H9 (cell line): ENCODE results near the gene FLNA. TPM values are rescaled to one million over a fixed set of nuclear protein-coding genes. Genes with fewer than 3 reads are reported as not detected.

Source experiments
- DNase-seq: peaks from one replicate; pipeline ENCODE4 v3.0.0-alpha.2; 2017
- H2AFZ ChIP-seq: one replicate; pipeline ENCODE4 v1.6.1; 2013; ENCODE audit warnings: mild to moderate bottlenecking, low read length, control low read depth, moderate library complexity
- H2AK5ac ChIP-seq: 2 replicates; pipeline ENCODE4 v1.6.1; 2013; ENCODE audit warnings: low read length, control low read depth, mixed read lengths; ENCODE audit not compliant: insufficient read length
- H2BK120ac ChIP-seq: one replicate; pipeline ENCODE4 v1.6.1; 2013; ENCODE audit warnings: low read depth, mild to moderate bottlenecking, low read length, control low read depth, inconsistent platforms; ENCODE audit not compliant: poor library complexity, severe bottlenecking
- H2BK12ac ChIP-seq: 2 replicates; pipeline ENCODE4 v1.6.1; 2013; ENCODE audit warnings: low read length, control low read depth, mixed read lengths, low read depth; ENCODE audit not compliant: insufficient read length
- H2BK15ac ChIP-seq: 2 replicates; pipeline ENCODE4 v1.6.1; 2013; ENCODE audit warnings: low read depth, low read length, control low read depth
- H2BK20ac ChIP-seq: one replicate; pipeline ENCODE4 v1.6.1; 2013; ENCODE audit warnings: low read depth, mild to moderate bottlenecking, low read length, control low read depth, inconsistent platforms; ENCODE audit not compliant: poor library complexity, severe bottlenecking
- H2BK5ac ChIP-seq: 2 replicates; pipeline ENCODE4 v1.6.1; 2013; ENCODE audit warnings: low read length, control low read depth, mixed read lengths; ENCODE audit not compliant: insufficient read length
- H3K14ac ChIP-seq: 2 replicates; pipeline ENCODE4 v1.6.1; 2013; ENCODE audit warnings: low read length, control low read depth; ENCODE audit not compliant: insufficient read depth
- H3K18ac ChIP-seq: 2 replicates; pipeline ENCODE4 v1.6.1; 2013; ENCODE audit warnings: low read depth, mild to moderate bottlenecking, mixed read lengths, low read length, control low read depth; ENCODE audit not compliant: insufficient read length
- H3K23ac ChIP-seq: 2 replicates; pipeline ENCODE4 v1.6.1; 2013; ENCODE audit warnings: low read length, control low read depth, mixed read lengths, low read depth; ENCODE audit not compliant: insufficient read length
- H3K23me2 ChIP-seq: 2 replicates; pipeline ENCODE4 v1.6.1; 2013; ENCODE audit warnings: low read depth, mild to moderate bottlenecking, mixed read lengths, low read length, control low read depth; ENCODE audit not compliant: insufficient read length, poor library complexity, severe bottlenecking
- H3K27ac ChIP-seq: 2 replicates; pipeline ENCODE4 v1.5.1; 2013; ENCODE audit warnings: low read length, control low read depth, mixed read lengths, low read depth; ENCODE audit not compliant: insufficient read length
- H3K27me3 ChIP-seq: 2 replicates; pipeline ENCODE4 v1.6.1; 2013; ENCODE audit warnings: low read length, control low read depth, inconsistent platforms; ENCODE audit not compliant: insufficient read depth
- H3K4ac ChIP-seq: 2 replicates; pipeline ENCODE4 v1.6.1; 2013; ENCODE audit warnings: low read depth, mild to moderate bottlenecking, control low read depth, inconsistent platforms, low read length, moderate library complexity
- H3K4me1 ChIP-seq: 2 replicates; pipeline ENCODE4 v1.6.1; 2013; ENCODE audit warnings: low read length, control low read depth, inconsistent platforms; ENCODE audit not compliant: insufficient read depth
- H3K4me2 ChIP-seq: 2 replicates; pipeline ENCODE4 v1.6.1; 2013; ENCODE audit warnings: low read length, control low read depth, mixed read lengths; ENCODE audit not compliant: insufficient read length, insufficient read depth
- H3K56ac ChIP-seq: 2 replicates; pipeline ENCODE4 v1.6.1; 2013; ENCODE audit warnings: low read depth, mild to moderate bottlenecking, mixed read lengths, low read length, control low read depth; ENCODE audit not compliant: insufficient read length
- H3K79me1 ChIP-seq: 2 replicates; pipeline ENCODE4 v1.6.1; 2013; ENCODE audit warnings: low read depth, mild to moderate bottlenecking, moderate library complexity, low read length, control low read depth, inconsistent platforms; ENCODE audit not compliant: insufficient read depth, poor library complexity, severe bottlenecking
- H3K79me2 ChIP-seq: 2 replicates; pipeline ENCODE4 v1.6.1; 2013; ENCODE audit warnings: low read length, control low read depth, inconsistent platforms; ENCODE audit not compliant: insufficient read depth
- H3K9ac ChIP-seq: 2 replicates; pipeline ENCODE4 v1.6.1; 2013; ENCODE audit warnings: low read length, control low read depth, mixed read lengths; ENCODE audit not compliant: insufficient read length; ENCODE audit errors: extremely low read depth
- H3K9me3 ChIP-seq: one replicate; pipeline ENCODE4 v1.6.1; 2013; ENCODE audit warnings: low read depth, low read length, inconsistent platforms; ENCODE audit not compliant: control insufficient read depth
- H3T11ph ChIP-seq: one replicate; pipeline ENCODE4 v1.6.1; 2013; ENCODE audit warnings: mild to moderate bottlenecking, low read length, control low read depth, inconsistent platforms
- H4K20me1 ChIP-seq: one replicate; pipeline ENCODE4 v1.6.1; 2013; ENCODE audit not compliant: control insufficient read depth, insufficient read length, insufficient read depth
- H4K5ac ChIP-seq: 2 replicates; pipeline ENCODE4 v1.6.1; 2013; ENCODE audit warnings: low read depth, mild to moderate bottlenecking, mixed read lengths, low read length, control low read depth; ENCODE audit not compliant: insufficient read length
- H4K8ac ChIP-seq: replicated peaks from 2 replicates; pipeline ENCODE4 v1.6.1; 2013; ENCODE audit warnings: low read length, control low read depth, mixed read lengths, low read depth; ENCODE audit not compliant: insufficient read length
- H4K91ac ChIP-seq: 2 replicates; pipeline ENCODE4 v1.6.1; 2013; ENCODE audit warnings: low read depth, mild to moderate bottlenecking, moderate library complexity, mixed read lengths, low read length, control low read depth; ENCODE audit not compliant: insufficient read length
- H3K27ac Mint-ChIP-seq, 3 experiments: 2 replicates in 2 of 3; 3 replicates in 1 of 3; pipeline ENCODE4 v1.8.0; 2020 to 2021; ENCODE audit warnings: mixed read lengths in 3 of 3, mild to moderate bottlenecking in 1 of 3, moderate library complexity in 1 of 3
- H3K27me3 Mint-ChIP-seq: 2 replicates; pipeline ENCODE4 v1.8.0; 2021; ENCODE audit warnings: low read depth, mild to moderate bottlenecking, moderate library complexity, mixed read lengths
- H3K36me3 Mint-ChIP-seq, 3 experiments: 2 replicates in 2 of 3; 3 replicates in 1 of 3; pipeline ENCODE4 v1.8.0; 2020 to 2021; ENCODE audit warnings: low read depth in 3 of 3, mixed read lengths in 3 of 3; ENCODE audit not compliant: insufficient read depth in 1 of 3
- H3K4me1 Mint-ChIP-seq, 2 experiments: 2 replicates each; pipeline ENCODE4 v1.8.0; 2020; ENCODE audit warnings: mixed read lengths in 2 of 2
- H3K4me3 Mint-ChIP-seq, 2 experiments: 2 replicates in 1 of 2; 3 replicates in 1 of 2; pipeline ENCODE4 v1.8.0; 2020 to 2021; ENCODE audit warnings: mild to moderate bottlenecking in 2 of 2, mixed read lengths in 2 of 2, moderate library complexity in 1 of 2
- H3K9me3 Mint-ChIP-seq, 2 experiments: 2 replicates in 1 of 2; 3 replicates in 1 of 2; pipeline ENCODE4 v1.8.0; 2020; ENCODE audit warnings: mild to moderate bottlenecking in 2 of 2, mixed read lengths in 2 of 2, moderate library complexity in 1 of 2
- WGBS: extraction: QIAGEN DNeasy Blood & Tissue Kit; methylation state at CpG from one replicate; pipeline ENCODE4 v1.1.7; 2013; ENCODE audit warnings: missing lambda C conversion rate, low lambda C conversion rate, mixed read lengths; ENCODE audit not compliant: insufficient read length; ENCODE audit errors: extremely low coverage; 5-methylcytosine and 5-hydroxymethylcytosine counted together
- total RNA-seq: library from RNA; stranded (reverse); gene quantifications from 2 replicates; pipeline ENCODE4 v1.2.1, GENCODE V29; 2021
- TF ChIP-seq, protein P1 (sequence below): fragments of 200-600 bp; sonication (generic); conservative IDR thresholded peaks from 3 replicates; pipeline ENCODE4 v1.8.0; 2021; ENCODE audit warnings: antibody characterized with exemption, mild to moderate bottlenecking

FLNA gene
- total RNA-seq, 1 experiment from 2014 or later = 957 TPM

DNA sequence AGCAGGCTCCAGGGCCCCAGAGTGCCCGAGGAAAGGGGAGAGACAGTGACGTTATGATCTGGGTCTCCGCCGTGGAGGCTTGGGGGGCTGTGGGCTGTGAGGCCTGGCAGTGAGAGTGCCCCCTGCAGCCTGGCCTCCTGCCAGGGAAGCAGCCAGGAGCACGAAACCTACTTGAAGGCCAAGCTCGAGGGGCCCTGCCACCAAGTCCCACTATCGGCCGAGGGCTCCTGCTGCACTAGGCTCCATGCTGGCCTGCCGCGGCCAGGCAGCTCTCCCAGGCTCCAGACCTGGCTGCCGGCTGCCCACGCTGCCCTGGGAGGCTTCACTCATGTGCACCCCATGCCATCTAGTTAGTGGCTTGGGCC lies 18.7 kb downstream of the FLNA start:
- Histone ChIP-seq H3K9ac (no peak overlapping the region), H4K5ac (no peak overlapping the region), H3K4me1 (no peaks in the 10 kb centered on the region), H3K27me3 (no peaks in the 10 kb centered on the region), H2BK20ac (no peak overlapping the region), H2AK5ac (no peak overlapping the region), H4K20me1 (peaks cover 3% of the 10 kb centered on the region), H2BK5ac (no peak overlapping the region), H3K79me1 (no peaks in the 10 kb centered on the region), H3K27ac (no peak overlapping the region), H3K14ac (no peak overlapping the region), H3K9me3 (peaks cover 29% of the 10 kb centered on the region), H3K79me2 (no peaks in the 10 kb centered on the region), H4K8ac (no peak overlapping the region), H3K4ac (no peak overlapping the region), H4K91ac (no peak overlapping the region), H2BK15ac (no peak overlapping the region), H2BK12ac (no peak overlapping the region), H2AFZ (no peak overlapping the region), H2BK120ac (no peak overlapping the region), H3K23ac (no peak overlapping the region), H3K23me2 (no peaks in the 10 kb centered on the region), H3K18ac (no peak overlapping the region), H3K4me2 (no peak overlapping the region), H3T11ph (no peak overlapping the region), H3K56ac (no peak overlapping the region)
- no peak for DNase-seq
- TF ChIP-seq, protein P1, sequence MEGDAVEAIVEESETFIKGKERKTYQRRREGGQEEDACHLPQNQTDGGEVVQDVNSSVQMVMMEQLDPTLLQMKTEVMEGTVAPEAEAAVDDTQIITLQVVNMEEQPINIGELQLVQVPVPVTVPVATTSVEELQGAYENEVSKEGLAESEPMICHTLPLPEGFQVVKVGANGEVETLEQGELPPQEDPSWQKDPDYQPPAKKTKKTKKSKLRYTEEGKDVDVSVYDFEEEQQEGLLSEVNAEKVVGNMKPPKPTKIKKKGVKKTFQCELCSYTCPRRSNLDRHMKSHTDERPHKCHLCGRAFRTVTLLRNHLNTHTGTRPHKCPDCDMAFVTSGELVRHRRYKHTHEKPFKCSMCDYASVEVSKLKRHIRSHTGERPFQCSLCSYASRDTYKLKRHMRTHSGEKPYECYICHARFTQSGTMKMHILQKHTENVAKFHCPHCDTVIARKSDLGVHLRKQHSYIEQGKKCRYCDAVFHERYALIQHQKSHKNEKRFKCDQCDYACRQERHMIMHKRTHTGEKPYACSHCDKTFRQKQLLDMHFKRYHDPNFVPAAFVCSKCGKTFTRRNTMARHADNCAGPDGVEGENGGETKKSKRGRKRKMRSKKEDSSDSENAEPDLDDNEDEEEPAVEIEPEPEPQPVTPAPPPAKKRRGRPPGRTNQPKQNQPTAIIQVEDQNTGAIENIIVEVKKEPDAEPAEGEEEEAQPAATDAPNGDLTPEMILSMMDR = no peak
- Mint-ChIP-seq H3K27me3 (peaks cover 2% of the 10 kb centered on the region), H3K9me3 (peaks cover 50 to 59% of the 10 kb centered on the region in 2 experiments), H3K4me3 (no peak overlapping the region), H3K27ac (no peak overlapping the region), H3K36me3 (peaks cover 35 to 83% (median 76%) of the 10 kb centered on the region in 3 experiments), H3K4me1 (no peaks in the 10 kb centered on the region)
- WGBS = no CpG with 5 or more reads among the region's 12 CpGs
